ENCODE measurements around the gene PRSS21.

GRCh38 chr16:2867661-2867986, 50.6 kb downstream of the PRSS21 start:
- no peak for TF ChIP-seq CTCF (IDR thresholded peaks at IDR 0.05; ENCODE audit: low read depth, low read length, poor library complexity, severe bottlenecking)
- TF ChIP-seq EZH2phosphoT487 (IDR thresholded peaks at IDR 0.05; ENCODE audit: borderline replicate concordance, low read length), result no peak

Measured in DOHH2 (cell line).